Measurements from ENCODE around the gene NECAB3. TPM values are rescaled to one million over a fixed set of nuclear protein-coding genes. Genes with fewer than 3 reads are reported as not detected.
"Not testable (repeated sequence)": the region's sequence is repeated elsewhere in the genome, so short reads cannot be mapped to it uniquely, and the experiment has no call there.

The NECAB3 gene
- total and polyA plus RNA-seq, 4 donors: 10.5 to 14.8 (median 11.1) TPM

DNA sequence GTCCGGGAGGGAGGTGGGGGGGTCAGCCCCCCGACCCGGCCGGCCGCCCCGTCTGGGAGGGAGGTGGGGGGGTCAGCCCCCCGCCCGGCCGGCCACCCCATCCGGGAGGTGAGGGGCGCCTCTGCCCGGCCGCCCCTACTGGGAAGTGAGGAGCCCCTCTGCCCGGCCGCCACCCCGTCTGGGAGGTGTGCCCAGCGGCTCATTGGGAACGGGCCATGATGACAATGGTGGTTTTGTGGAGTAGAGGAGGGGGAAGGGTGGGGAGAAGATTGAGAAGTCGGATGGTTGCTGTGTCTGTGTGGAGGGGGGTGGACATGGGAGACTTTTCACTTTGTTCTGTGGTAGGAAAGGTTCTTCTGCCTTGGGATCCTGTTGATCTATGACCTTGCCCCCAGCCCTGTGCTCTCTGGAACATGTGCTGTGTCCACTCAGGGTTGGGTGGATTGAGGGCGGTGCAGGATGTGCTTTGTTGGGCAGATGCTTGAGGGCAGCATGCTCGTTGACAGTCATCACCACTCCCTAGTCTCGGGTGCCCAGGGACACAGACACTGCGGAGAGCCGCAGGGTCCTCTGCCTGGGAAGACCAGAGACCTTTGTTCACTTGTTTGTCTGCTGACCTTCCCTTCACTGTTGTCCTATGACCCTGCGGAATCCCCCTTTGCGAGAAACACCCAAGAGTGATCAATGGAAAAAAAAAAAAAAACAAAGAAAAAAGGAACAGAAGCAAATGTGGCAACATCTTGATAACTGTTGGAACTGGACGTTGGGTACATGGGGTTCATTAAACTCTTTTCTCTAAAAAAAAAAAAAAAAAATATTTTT is 27.6 kb upstream of the NECAB3 start:
- H3K9me3 ChIP-seq (ENCODE audit: control insufficient read depth in 4 of 4, low read length in 3 of 4): no peaks in the 10 kb centered on the region
- no peak overlapping the region for H3K9ac ChIP-seq (ENCODE audit: low read depth in 1 of 2, low read length in 2 of 2)
- no peak overlapping the region for H3K27ac ChIP-seq (ENCODE audit: low read depth in 1 of 2, low read length in 2 of 2)
- WGBS: 79% methylated on average over 27 of the region's 27 CpGs
- TF ChIP-seq EGR1 (IDR thresholded peaks at IDR 0.05; ENCODE audit: low read depth in 2 of 2) (no peak), YY1 (IDR thresholded peaks at IDR 0.05) (no peak), SP1 (IDR thresholded peaks at IDR 0.05) (peak; percentile 31), GABPA (IDR thresholded peaks at IDR 0.05 in 1 of 2, conservative IDR thresholded peaks at IDR 0.05 in 1 of 2) (no peak), HNF4G (IDR thresholded peaks at IDR 0.05) (no peak), RXRA (IDR thresholded peaks at IDR 0.05) (peak; percentile 24 to 46), HNF4A (conservative IDR thresholded peaks at IDR 0.05) (peak; percentile 18 to 50)
- H3K4me1 ChIP-seq (ENCODE audit: control insufficient read depth in 4 of 4, insufficient read depth in 4 of 4, low read length in 3 of 4): peaks cover 0 to 10% (median 5%) of the 10 kb centered on the region in 4 donors
- H3K4me3 ChIP-seq (ENCODE audit: low read depth in 1 of 3, low read length in 3 of 3): no peak overlapping the region
- DNase-seq (ENCODE audit: low spot score): no peak
- no peaks in the 10 kb centered on the region for H3K27me3 ChIP-seq (ENCODE audit: control insufficient read depth in 4 of 4, insufficient read depth in 4 of 4, low read length in 3 of 4)
- H3K36me3 ChIP-seq (ENCODE audit: control insufficient read depth in 4 of 4, insufficient read depth in 3 of 4, low read depth in 1 of 4, low read length in 3 of 4): peaks cover 0 to 9% (median 2%) of the 10 kb centered on the region in 4 donors

DNA sequence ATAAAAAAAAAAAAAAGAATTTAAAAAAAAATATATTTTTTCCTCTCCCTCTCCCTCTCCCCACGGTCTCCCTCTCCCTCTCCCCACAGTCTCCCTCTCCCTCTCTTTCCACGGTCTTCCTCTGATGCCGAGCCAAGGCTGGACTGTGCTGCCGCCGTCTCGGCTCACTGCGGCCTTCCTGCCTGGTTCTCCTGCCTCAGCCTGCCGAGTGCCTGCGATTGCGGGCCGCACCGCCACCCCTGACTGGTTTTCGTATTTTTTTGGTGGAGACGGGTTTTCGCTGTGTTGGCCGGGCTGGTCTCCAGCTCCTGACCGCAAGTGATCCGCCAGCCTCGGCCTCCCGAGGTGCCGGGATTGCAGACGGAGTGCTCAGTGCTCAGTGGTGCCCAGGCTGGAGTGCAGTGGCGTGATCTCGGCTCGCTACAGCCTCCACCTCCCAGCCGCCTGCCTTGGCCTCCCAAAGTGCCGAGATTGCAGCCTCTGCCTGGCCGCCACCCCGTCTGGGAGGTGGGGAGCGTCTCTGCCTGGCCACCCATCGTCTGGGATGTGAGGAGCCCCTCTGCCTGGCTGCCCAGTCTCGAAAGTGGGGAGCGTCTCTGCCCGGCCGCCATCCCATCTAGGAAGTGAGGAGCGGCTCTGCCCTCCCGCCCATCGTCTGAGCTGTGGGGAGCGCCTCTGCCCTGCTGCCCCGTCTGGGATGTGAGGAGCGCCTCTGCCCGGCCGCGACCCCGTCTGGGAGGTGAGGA is 26.6 kb upstream of the NECAB3 start:
- H3K4me3 ChIP-seq (ENCODE audit: low read depth in 1 of 3, low read length in 3 of 3); H3K27ac ChIP-seq (ENCODE audit: low read depth in 1 of 2, low read length in 2 of 2); H3K9me3 ChIP-seq (ENCODE audit: control insufficient read depth in 4 of 4, low read length in 3 of 4); H3K36me3 ChIP-seq (ENCODE audit: control insufficient read depth in 4 of 4, insufficient read depth in 3 of 4, low read depth in 1 of 4, low read length in 3 of 4); DNase-seq (ENCODE audit: low spot score); H3K9ac ChIP-seq (ENCODE audit: low read depth in 1 of 2, low read length in 2 of 2); H3K27me3 ChIP-seq (ENCODE audit: control insufficient read depth in 4 of 4, insufficient read depth in 4 of 4, low read length in 3 of 4): not testable (repeated sequence)
- H3K4me1 ChIP-seq (ENCODE audit: control insufficient read depth in 4 of 4, insufficient read depth in 4 of 4, low read length in 3 of 4): peaks cover 0 to 10% (median 5%) of the 10 kb centered on the region in 4 donors
- 97% methylated on average over 45 of the region's 45 CpGs for WGBS

DNA sequence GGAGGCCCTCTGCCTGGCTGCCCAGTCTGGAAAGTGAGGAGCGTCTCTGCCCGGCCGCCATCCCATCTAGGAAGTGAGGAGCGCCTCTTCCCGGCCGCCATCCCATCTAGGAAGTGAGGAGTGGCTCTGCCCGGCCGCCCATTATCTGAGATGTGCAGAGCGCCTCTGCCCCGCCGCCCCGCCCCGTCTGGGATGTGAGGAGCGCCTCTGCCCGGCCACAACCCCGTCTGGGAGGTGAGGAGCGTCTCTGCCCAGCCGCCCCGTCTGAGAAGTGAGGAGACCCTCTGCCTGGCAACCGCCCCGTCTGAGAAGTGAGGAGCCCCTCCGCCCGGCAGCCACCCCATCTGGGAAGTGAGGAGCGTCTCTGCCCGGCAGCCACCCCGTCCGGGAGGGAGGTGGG is 24.7 kb upstream of the NECAB3 start:
- H3K27me3 ChIP-seq (ENCODE audit: control insufficient read depth in 4 of 4, insufficient read depth in 4 of 4, low read length in 3 of 4); H3K9ac ChIP-seq (ENCODE audit: low read depth in 1 of 2, low read length in 2 of 2); H3K36me3 ChIP-seq (ENCODE audit: control insufficient read depth in 4 of 4, insufficient read depth in 3 of 4, low read depth in 1 of 4, low read length in 3 of 4); H3K27ac ChIP-seq (ENCODE audit: low read depth in 1 of 2, low read length in 2 of 2); H3K9me3 ChIP-seq (ENCODE audit: control insufficient read depth in 4 of 4, low read length in 3 of 4); H3K4me3 ChIP-seq (ENCODE audit: low read depth in 1 of 3, low read length in 3 of 3); DNase-seq (ENCODE audit: low spot score): not testable (repeated sequence)
- H3K4me1 ChIP-seq (ENCODE audit: control insufficient read depth in 4 of 4, insufficient read depth in 4 of 4, low read length in 3 of 4): peaks cover 0 to 10% (median 5%) of the 10 kb centered on the region in 4 donors
- 95% methylated on average over 19 of the region's 27 CpGs for WGBS

DNA sequence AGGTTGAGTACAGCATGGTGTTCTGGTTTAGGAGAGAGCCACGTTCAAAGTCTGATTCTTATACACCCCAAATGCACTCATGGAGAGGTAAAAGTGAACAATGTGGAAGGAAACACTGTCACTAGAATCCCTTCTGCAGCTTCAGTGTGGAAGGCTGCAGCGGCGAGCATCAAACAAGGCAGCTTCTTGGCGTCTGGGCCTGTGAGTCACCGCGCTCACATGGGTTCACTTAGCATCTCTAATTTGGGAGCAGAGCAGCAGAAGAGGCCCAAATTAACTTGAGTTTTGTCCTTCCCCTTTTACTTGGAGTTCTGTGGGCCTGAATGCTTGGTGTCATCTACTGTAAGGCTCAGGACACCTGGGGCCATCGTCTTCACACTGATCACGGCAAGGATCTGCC is 22.9 kb upstream of the NECAB3 start:
- Histone ChIP-seq H3K4me3 (ENCODE audit: low read depth in 1 of 3, low read length in 3 of 3) (no peak overlapping the region), H3K9ac (ENCODE audit: low read depth in 1 of 2, low read length in 2 of 2) (no peak overlapping the region), H3K27ac (ENCODE audit: low read depth in 1 of 2, low read length in 2 of 2) (no peak overlapping the region), H3K36me3 (ENCODE audit: control insufficient read depth in 4 of 4, insufficient read depth in 3 of 4, low read depth in 1 of 4, low read length in 3 of 4) (no peaks in the 10 kb centered on the region), H3K27me3 (ENCODE audit: control insufficient read depth in 4 of 4, insufficient read depth in 4 of 4, low read length in 3 of 4) (no peaks in the 10 kb centered on the region), H3K9me3 (ENCODE audit: control insufficient read depth in 4 of 4, low read length in 3 of 4) (no peaks in the 10 kb centered on the region), H3K4me1 (ENCODE audit: control insufficient read depth in 4 of 4, insufficient read depth in 4 of 4, low read length in 3 of 4) (peaks cover 0 to 4% (median 0%) of the 10 kb centered on the region in 4 donors)
- 88% methylated on average over 8 of the region's 8 CpGs for WGBS
- DNase-seq (ENCODE audit: low spot score): no peak
- TF ChIP-seq, protein P1, sequence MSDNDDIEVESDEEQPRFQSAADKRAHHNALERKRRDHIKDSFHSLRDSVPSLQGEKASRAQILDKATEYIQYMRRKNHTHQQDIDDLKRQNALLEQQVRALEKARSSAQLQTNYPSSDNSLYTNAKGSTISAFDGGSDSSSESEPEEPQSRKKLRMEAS (IDR thresholded peaks at IDR 0.05): no peak
- no peak for TF ChIP-seq RAD21 (IDR thresholded peaks at IDR 0.05)
- no peak for TF ChIP-seq FOXA1 (IDR thresholded peaks at IDR 0.05)
- TF ChIP-seq SP1 (IDR thresholded peaks at IDR 0.05): no peak
- no peak for TF ChIP-seq HNF4A (conservative IDR thresholded peaks at IDR 0.05)
- TF ChIP-seq, protein P2, sequence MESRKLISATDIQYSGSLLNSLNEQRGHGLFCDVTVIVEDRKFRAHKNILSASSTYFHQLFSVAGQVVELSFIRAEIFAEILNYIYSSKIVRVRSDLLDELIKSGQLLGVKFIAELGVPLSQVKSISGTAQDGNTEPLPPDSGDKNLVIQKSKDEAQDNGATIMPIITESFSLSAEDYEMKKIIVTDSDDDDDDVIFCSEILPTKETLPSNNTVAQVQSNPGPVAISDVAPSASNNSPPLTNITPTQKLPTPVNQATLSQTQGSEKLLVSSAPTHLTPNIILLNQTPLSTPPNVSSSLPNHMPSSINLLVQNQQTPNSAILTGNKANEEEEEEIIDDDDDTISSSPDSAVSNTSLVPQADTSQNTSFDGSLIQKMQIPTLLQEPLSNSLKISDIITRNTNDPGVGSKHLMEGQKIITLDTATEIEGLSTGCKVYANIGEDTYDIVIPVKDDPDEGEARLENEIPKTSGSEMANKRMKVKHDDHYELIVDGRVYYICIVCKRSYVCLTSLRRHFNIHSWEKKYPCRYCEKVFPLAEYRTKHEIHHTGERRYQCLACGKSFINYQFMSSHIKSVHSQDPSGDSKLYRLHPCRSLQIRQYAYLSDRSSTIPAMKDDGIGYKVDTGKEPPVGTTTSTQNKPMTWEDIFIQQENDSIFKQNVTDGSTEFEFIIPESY (IDR thresholded peaks at IDR 0.05): no peak
- no peak for TF ChIP-seq RXRA (IDR thresholded peaks at IDR 0.05)
- no peak for TF ChIP-seq YY1 (IDR thresholded peaks at IDR 0.05)
- TF ChIP-seq NR2F2 (IDR thresholded peaks at IDR 0.05): no peak
- no peak for TF ChIP-seq FOXA2 (IDR thresholded peaks at IDR 0.05)
- TF ChIP-seq TAF1 (conservative IDR thresholded peaks at IDR 0.05): no peak
- TF ChIP-seq JUND (IDR thresholded peaks at IDR 0.05): no peak
- TF ChIP-seq, protein P3, sequence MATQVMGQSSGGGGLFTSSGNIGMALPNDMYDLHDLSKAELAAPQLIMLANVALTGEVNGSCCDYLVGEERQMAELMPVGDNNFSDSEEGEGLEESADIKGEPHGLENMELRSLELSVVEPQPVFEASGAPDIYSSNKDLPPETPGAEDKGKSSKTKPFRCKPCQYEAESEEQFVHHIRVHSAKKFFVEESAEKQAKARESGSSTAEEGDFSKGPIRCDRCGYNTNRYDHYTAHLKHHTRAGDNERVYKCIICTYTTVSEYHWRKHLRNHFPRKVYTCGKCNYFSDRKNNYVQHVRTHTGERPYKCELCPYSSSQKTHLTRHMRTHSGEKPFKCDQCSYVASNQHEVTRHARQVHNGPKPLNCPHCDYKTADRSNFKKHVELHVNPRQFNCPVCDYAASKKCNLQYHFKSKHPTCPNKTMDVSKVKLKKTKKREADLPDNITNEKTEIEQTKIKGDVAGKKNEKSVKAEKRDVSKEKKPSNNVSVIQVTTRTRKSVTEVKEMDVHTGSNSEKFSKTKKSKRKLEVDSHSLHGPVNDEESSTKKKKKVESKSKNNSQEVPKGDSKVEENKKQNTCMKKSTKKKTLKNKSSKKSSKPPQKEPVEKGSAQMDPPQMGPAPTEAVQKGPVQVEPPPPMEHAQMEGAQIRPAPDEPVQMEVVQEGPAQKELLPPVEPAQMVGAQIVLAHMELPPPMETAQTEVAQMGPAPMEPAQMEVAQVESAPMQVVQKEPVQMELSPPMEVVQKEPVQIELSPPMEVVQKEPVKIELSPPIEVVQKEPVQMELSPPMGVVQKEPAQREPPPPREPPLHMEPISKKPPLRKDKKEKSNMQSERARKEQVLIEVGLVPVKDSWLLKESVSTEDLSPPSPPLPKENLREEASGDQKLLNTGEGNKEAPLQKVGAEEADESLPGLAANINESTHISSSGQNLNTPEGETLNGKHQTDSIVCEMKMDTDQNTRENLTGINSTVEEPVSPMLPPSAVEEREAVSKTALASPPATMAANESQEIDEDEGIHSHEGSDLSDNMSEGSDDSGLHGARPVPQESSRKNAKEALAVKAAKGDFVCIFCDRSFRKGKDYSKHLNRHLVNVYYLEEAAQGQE (IDR thresholded peaks at IDR 0.05): no peak
- TF ChIP-seq, protein P4, sequence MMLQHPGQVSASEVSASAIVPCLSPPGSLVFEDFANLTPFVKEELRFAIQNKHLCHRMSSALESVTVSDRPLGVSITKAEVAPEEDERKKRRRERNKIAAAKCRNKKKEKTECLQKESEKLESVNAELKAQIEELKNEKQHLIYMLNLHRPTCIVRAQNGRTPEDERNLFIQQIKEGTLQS (IDR thresholded peaks at IDR 0.05): no peak
